EH (cell line): ENCODE measurements around the gene LCP1.
A peak's percentile ranks its signal among the peaks of the same experiment; 100 is the strongest.

Experiments
- DNase-seq: peaks from one replicate; pipeline ENCODE4 v3.0.0-alpha.2; 2015; ENCODE audit warnings: low read depth

The LCP1 gene

DNA sequence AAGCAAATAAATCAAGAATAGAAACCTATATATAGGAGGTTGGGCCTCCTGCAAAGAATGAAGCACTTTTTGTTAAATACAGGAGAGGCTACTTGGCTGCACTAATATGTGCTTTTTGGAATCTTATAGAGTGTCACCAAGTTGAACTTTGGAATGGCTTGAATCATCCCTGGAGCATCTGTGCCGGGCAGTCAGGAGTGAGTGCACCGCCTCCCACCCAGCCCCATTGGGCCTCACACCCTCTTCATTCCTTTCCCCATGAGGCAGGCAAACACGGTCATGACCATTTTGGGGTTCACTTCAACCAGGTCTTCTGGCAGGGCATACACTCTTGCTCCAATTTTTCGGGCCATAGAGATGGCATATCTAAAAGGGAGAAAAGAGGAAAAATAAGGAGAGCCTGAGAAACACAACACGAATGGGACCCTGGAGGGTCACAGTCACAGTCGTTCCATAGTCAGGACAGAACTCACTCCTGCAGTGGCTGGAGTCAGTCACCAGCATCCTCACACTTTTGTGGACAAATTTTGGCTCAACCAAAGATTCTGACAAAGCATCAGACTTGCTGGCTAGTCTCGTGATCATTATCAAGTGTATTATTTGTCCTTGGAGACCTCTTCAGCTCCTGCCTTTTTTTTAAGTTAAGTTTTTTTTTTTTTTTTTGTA, 54.5 kb downstream of the LCP1 start:
- DNase-seq, result no peak

DNA sequence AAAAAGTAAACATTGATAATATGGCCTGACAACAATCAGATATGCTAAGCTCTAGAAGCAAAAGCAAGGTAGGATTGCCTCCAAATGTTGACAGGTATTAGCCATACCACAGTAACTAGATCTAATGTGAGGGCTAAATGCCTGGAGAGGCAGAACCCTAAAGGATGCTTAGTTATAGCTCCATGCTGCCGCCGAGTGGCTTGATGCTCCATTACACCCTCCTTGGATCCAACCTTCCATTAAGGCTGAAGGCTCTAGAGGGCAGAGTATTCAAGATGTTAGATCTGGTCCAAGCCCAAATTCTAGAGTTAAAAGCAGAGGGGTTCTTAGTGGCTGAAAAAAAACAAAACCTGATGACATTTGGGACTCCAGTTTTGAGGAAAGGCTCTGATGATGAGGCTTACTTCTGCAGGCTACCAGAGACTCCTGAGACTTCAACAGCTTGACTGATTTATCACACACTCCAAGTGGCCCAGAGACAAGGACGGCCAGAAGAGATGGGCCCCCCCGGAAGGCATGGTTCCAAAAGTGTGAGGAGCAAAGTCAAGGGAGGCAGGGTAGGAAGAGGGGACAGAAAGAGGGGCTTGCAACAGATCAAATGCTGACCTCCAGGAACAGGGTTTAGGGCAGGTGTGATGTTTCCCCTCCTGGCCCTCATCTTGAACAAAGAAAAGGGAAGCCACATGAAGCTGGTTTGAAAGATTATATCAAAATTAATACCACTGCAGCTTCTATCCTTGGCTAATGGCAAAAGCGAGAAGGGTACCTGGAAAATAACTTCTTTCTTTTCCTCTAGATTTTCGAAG, 55.2 kb downstream of the LCP1 start:
- peak; percentile 71 for DNase-seq

DNA sequence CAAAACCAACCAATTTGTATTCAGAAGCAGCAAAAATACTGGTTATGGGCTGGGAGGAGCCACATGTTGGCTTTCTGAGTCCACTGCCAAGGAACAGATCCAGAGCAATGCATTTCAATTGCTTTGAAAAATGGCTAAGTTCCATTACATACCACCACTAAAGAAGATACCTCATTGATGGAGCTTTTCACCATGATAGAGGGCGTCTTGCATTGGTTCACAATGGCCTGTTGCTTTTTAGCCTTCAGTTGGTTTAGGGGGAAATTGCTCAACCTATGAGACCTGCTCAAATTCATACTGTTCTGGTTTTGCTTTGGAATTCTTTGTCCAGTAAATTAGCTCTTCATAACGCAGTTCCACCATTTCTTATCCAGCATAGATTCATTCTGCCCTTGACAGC, 55.9 kb downstream of the LCP1 start:
- no peak for DNase-seq

DNA sequence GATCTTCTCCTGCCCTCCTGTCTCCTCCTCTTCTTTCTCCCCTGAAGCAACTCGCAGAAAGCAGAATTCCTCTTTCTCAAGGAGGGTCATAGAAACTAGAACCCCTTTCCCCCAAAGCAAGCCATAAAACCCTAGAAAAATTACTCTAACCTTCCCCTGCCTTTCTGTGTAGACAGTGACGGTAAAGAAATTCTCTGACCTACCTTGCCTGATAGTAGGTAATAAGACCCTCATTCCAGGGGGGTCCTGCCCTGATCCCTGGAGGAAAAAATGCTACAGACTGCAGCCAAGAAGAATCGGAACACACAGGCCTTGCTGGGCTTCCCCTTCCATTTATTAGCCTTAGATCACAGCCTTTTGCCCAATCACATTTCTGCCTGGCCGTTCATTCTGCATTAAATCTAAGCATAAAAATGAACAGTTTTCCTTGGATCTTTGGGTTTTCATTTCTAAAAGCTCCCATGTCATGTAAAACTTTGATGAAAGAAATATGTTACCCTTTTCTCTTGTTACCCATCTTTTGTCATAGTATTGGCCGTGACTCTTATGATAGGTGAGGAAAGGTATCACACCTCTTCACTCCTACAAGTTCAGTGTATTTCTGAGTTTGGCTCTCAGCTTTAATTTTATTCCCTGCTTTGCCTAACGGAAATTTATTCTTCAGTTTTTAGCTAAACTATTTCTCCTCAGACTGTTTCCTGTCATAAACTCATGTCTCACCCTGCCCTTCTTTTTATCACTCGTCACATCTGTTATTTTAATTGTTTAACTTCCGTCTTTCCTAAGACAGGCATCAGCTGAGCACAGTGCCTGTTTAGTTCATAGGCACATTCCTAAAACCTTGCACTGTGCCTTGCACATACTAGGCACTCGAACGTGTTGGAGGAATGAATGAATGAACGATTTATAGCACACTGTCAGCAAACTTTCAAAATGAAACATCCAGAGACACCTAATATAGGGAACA, 56.7 kb downstream of the LCP1 start:
- DNase-seq, result peak; percentile 55

DNA sequence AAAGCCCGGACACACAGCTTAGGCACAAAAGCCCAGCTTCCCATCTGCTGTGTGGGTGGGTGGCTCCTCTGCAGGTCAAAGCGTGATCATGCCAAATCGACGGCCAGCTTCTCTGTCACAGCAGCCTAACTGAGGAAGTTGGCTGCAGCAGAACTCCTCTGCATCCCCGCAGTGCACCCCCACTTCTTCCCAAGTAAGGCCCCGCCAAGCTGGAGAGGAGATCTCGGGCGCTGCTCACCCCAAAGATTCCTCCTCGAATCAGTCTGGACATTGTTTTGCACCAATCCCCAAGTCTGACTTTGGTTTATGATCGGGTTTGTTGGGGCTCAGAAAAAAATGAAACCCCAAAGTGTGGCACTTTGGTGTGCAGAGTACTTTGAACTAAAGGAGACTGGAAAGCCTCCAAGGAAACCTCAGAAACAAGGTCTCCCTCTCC, 57.4 kb downstream of the LCP1 start:
- no peak for DNase-seq

DNA sequence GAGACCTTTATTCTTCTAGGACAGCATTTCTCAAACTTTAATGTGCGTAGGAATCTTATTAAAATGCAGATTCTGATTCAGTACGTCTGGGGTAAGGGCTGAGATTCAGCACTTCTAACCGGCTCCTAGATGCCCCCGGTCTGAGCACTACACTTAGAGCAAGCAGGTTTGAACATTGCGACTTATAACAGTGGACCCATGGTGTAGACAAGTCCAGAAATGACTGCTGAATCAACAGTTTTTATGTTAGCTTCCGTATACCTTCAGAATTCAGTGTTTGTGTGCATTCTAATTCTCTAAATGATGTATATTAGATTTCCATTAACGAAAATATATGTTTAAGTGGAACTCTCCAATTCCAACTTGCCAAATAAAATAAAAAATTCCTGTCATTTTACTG, 59.7 kb downstream of the LCP1 start:
- DNase-seq, result no peak

DNA sequence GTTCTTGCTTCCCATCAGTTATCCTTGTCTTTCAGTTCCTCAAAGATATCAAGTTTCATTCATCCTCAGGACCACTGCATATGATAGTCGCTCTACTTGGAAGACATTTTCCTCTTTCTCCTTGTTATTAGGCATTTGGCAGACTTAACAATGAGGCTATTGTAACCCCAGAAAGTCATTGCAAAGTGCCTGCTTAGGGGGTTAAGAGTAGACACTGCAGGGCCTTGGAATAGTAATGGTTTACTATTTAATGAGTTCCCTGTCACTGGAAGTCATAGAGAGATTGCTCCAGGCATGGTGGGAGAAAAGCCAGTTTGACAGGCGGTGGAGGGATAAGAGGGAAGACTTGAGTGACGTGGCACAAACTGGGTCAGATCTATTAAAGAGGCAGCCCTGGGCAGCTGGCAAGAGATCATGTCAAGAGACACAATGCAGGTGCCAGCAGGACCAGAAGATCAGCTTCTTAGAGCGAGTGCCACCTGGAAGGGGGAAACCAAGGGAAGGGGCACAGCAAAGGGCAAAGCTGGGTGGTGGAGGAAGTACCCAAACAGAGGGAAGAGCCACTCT, 60.3 kb downstream of the LCP1 start:
- no peak for DNase-seq

DNA sequence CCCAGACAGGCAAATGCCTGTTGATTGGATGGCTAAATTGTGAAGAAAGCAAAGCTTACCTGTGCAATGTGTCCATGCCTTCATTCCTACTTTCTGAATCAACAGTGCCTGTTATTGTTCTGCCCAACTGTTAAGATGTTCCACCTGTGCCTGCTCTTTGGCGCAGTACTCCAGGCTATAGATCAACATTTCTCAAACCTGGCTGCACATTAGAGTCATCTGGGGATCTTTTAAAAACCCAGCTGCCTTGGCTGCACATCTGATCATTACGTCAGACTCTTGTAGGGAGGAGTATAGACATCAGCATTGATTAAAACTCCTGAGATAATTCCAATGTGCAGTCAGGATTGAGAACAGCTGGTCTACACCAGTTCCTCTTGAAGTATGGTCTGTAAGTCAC, 60.9 kb downstream of the LCP1 start:
- DNase-seq, result no peak

DNA sequence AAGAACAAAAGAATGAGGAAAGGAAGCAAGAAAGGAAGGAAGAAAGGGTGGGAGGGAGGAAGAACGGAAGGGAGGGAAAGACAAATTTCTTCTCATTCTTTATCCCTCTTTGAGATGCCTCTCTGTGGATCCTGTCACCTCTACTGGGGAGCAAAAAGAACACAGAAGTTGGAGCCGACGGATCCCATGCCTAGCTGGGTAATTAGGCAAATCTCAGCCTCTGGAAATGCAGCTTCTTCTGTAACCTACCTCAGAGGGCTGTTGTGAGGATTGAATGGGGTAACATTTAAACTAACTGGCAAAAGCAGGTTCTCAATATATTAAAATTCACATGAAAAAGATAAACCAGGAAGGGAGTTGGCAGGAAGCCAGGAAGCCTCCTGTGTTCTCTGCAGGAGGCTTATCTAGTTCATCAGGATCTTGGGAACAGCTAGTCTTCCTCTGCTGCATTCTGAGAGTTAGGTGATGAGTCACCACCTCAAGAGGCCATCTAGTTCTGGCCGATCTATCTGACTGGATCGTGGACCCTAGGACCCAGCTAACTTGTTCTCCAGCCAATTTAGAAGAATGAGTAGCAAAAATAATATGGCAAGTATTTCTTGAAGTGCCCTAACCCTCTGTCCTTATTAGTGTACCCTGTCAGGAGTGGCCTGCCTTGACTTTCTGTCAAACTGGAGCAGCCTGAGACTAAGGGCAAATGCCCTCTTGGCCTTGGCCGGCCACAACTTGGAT, 61.9 kb downstream of the LCP1 start:
- DNase-seq, result peak; percentile 44

DNA sequence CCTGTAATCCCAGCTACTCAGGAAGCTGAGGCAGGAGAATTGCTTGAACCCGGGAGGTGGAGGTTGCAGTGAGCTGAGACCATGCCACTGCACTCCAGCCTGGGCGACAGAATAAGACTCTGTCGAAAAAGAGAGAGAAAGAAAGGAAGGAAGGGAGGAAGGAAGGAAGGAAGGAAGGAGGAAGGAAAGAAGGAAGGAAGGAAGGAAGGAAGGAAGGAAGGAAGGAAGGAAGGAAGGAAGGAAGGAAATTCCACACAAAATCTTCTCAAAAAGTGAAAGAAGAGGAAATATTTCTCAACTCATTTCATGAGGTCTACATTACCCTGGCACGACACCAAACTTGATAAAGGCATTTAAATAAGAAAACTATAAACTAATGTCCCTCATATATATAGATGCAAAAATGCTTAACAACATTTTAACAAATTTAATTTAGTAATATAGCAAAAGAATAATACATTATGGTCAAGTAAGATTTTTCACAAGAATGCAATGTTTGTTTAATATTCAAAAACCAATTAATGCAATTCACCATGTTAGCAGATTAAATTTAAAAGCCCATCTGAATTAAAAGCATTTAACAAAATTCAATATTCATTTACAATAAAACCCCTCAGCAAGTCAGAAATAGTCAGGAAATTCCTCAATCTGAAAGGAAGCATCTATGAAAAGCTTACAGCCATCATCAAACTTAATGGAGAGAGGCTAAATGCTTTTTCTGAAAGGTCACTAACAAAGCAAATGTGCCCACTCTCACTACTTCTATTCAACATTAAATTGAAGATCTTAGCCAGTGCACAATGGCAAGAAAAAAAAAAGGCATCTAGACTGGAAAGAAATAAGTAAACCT, 65.1 kb downstream of the LCP1 start:
- DNase-seq, result no peak

DNA sequence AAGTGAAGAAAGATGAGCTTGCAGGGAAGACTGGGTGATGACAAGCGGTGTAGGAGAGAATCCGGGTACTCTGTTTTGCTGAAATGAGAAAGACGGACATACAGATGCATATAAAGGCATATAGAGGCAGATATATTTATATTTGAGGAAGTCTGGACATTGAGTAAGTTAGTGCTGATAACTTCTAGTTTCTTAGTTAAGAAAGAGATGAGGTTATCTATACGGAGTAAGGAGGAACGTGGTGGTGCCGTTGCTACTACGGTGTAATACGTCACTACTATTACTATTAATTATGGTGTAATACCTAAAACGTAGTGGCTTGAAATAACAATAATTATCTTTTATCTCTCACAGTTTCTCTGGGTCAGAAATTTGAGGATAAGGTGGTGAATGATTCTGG, 67.4 kb downstream of the LCP1 start:
- DNase-seq, result no peak

DNA sequence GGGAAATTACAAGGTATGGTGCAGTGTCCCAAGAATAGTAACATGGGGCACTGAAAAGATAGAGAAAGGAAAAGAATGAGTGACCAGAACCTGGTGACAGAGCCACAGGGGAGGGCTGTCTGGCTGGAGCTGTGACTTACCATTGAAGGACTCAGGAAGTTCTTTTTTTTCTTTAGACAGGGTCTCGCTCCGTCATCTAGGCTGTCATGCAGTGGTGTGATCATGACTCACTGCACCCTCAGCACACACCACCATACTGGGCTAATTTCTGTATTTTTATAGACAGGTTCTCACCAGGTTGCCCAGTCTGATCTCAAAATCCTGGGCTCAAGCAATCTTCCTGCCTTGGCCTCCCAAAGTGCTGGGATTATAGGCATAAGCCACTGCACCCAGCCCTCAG, 68.4 kb downstream of the LCP1 start:
- no peak for DNase-seq

DNA sequence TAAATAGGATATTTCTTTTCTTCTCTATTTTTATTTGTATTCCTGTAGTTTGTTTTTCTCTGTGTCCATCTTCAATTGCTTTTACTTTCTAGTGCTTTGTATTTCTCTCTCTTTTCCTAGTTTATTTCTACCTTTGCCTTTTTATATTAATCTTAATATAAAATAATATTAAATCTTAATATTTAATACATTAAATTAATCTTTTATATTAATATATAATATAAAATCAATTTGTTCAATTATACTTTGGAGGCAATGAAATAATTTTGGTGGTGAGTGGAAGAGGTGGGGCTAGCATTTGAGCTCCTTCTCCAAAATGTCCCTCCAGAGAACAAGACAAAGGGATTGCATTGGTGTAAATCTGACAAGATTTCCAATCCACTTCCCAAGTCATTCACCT, 70.8 kb downstream of the LCP1 start:
- DNase-seq, result no peak

DNA sequence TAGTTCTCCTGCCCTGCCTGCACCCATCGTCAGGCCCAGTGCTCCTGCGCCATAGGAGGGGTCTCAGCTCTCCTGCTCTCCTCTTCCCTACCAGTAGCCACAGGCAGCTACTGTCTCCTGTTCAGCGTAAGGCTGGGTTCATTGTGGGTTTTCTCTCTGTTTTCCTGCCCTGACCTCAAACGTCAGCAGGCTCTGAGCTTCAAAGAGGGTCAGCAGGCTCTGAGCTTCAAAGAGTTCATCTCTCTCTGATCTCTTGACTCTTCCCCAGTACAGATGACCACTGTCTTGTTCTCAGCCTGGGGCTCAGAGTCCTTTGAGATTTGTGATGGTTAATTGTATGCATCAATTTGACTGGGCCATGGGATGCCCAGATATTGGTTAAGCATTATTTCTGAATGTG, 72.5 kb downstream of the LCP1 start:
- DNase-seq, result no peak

DNA sequence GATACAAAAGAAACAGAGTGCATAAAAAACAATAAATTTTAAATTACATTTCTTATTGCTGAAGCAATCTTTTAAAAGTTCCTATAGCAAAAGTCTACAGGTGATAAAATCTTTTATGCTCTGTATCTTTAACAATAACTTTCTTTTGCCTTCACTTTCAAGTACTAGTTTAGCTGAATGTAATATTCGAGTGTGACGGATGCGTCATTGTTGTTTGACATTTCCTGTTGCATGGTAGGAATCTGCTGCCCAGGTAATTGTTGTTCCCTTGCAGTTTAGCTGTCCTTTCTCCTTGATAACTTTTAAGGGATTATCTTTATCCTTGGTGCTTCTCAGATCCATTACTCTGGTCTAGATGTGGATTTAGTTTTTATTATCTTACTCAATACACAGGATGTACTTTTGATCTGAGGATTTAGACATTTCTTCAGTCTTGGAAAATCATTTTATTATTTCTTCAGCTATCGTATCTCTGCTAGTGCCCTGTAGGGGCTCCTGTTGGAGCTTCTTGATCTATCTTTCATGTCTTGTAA, 75.1 kb downstream of the LCP1 start:
- no peak for DNase-seq

DNA sequence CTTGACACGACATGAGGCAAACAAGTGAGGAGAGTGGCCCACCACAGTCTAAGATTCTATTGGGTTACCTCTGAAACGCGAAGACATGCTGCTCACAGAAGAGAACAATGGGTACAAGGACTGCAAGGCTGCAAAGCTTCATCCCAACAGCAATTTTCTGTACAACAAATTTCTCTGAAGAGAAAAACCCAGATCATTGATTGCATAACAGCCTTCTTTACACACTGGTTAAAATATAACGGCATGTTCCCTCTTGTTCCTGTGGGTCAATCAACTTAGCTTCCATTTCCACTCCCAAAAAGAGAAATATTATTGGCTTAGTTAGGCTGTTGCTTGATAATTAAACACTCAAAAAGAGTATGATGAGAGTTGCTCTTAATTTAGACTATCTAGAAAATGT, 77.1 kb downstream of the LCP1 start, which contains the start of gene CPB2:
Gene CPB2, minus strand, starts transcription at position 166 of the 400 bp plus-strand sequence. Its CDS starts 24 bp downstream, at position 142.
- no peak for DNase-seq

DNA sequence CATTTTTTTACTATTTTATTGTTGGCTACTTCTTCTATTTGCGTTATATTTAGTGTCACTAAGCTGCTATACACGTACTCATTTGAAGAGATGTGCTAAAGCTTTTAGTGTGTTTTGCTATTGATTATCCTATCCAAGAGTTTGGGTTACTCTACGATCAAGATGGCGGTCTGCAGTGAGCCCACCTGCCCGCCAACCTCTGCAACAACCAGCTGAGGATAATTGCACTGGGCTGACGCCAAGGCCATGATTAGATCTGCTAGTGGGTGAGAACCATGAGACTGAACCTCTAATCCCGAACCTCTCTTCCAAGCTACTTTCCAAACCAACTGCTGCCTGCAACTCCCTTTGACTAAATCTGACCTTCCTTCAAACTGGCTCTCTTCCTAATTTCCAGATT, 78.9 kb downstream of the LCP1 start:
- DNase-seq, result no peak

DNA sequence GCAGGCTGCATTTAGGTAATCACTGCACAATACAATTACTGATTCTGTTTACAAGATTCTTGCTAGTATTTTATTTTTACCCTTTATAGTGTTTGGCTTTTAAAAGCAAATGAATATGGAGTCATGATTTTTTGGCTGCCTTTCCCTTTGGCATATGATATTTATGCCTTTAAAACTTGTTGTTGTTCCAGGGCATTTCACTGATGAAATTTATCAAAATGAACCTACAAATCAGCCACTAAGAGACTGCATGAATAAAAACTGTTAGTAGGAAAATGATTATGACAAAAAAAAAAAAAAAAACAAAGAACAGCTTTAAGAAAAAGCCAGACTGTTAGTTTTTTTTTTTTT, 79.7 kb downstream of the LCP1 start:
- DNase-seq, result no peak

DNA sequence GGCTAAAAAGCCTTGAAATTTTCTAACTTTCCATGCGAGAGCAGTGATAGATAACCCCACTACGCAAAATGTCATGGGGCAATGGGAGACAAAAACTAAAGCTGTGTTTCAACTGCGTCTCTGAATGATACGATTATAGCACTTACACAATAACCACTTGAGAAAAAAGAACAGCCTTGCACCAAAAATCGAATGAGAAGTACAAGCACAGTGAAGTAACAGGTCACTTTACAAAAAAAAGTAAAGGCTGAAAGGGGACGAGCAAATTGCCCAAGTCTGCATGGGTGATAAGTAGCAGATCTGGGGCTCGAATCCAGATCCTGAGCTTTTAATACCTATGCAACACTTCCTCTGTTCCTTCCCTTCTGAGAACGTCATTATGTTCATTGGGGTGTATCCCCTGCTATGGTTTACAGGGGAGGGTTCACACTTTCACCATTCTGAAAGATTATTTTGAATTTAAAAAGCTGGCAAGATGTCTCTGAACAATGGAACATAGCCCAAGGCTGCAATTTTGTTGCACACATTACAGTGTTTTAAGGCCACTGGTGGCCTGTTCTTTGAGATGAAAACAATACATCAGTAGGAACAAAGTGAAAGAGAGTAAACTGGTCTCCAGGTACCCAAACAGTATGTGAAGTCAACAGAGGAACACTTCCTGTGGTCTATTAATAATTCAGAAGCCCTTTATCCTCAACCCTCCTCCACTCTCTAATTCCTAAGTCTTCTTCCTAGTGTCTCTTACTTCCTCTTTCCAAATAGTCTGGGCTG, 80.3 kb downstream of the LCP1 start:
- no peak for DNase-seq

DNA sequence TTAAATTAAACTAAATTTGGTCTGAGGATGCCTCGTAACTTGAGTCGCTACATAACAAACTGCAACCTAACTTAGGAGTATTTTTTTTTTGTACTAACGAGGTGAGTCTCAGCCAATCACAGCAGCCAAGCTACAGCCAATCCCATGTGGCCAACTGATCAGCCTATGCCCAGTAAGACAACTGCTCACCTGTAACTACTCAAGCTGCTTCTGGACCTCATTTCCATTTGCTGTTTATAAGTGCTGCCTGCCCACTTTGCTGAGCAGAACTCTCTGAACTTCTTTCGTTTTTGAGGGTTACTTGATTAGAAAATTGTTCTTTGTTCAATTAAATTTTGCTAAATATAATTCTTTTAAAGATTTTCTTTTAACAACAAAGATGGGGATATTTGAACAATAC, 81.0 kb downstream of the LCP1 start:
- DNase-seq, result no peak
